ENCODE data around the gene ADCY2. TPM values are rescaled to one million over a fixed set of nuclear protein-coding genes. Genes with fewer than 3 reads are reported as not detected.

Gene ADCY2
- total RNA-seq, 1 donor from 2014 or later = 18.4 TPM

DNA sequence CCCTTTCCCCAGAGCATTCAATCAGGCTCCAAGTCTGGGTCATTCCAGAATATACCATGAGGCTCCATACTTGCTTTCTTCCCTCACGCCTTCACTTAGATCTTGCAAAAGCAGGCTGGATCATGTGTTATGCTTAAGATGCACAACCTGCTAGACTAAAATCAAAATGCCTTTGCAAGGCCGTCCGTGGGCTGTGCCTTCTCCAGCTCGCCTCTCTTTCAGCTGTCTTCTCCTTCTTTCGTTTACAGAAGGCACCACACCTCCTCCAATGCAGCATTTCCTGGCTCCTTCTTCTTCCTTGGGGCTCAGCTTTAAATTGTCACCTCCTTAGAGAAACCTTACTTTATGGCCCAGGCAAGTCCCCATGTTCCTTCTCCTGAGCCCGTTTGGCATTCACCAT lies 150.6 kb downstream of the ADCY2 start:
- H3K27ac ChIP-seq = no peak overlapping the region
- no peaks in the 10 kb centered on the region for H3K36me3 ChIP-seq
- no peak for DNase-seq (ENCODE audit: extremely low spot score in 2 of 2)
- H3K27me3 ChIP-seq = no peaks in the 10 kb centered on the region
- intact Hi-C loops (cut with DNase I) = no loop called here
- H3K4me3 ChIP-seq = no peak overlapping the region
- no peaks in the 10 kb centered on the region for H3K4me1 ChIP-seq
- no peaks in the 10 kb centered on the region for H3K9me3 ChIP-seq
- no peak for TF ChIP-seq POLR2AphosphoS5 (IDR thresholded peaks at IDR 0.05; ENCODE audit: insufficient read depth in 1 of 2, low read depth in 1 of 2)
- TF ChIP-seq, protein P1, sequence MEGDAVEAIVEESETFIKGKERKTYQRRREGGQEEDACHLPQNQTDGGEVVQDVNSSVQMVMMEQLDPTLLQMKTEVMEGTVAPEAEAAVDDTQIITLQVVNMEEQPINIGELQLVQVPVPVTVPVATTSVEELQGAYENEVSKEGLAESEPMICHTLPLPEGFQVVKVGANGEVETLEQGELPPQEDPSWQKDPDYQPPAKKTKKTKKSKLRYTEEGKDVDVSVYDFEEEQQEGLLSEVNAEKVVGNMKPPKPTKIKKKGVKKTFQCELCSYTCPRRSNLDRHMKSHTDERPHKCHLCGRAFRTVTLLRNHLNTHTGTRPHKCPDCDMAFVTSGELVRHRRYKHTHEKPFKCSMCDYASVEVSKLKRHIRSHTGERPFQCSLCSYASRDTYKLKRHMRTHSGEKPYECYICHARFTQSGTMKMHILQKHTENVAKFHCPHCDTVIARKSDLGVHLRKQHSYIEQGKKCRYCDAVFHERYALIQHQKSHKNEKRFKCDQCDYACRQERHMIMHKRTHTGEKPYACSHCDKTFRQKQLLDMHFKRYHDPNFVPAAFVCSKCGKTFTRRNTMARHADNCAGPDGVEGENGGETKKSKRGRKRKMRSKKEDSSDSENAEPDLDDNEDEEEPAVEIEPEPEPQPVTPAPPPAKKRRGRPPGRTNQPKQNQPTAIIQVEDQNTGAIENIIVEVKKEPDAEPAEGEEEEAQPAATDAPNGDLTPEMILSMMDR (IDR thresholded peaks at IDR 0.05) = no peak

DNA sequence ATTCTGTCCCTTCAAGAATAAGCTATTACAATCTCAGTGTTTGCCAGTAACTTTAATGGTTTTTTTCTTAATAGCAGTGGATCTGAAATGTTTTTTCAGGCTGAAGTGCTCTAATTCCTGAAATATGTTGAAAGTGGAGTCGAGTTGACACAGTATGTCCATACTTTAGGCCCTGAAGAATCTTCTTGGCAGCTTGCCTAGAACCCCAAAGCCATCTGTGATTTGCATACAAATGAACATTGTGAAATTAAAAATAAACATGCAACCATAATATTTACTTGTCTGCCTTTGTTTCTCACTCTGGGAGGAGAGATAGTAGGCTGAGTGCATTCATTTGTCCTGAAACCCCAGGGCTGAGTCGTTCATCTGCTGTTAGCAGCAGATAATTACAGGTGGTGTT lies 152.7 kb downstream of the ADCY2 start:
- DNase-seq (ENCODE audit: extremely low spot score in 2 of 2) = no peak
- Histone ChIP-seq H3K27me3 (no peaks in the 10 kb centered on the region), H3K4me1 (no peaks in the 10 kb centered on the region), H3K27ac (no peak overlapping the region), H3K36me3 (no peaks in the 10 kb centered on the region), H3K4me3 (no peak overlapping the region), H3K9me3 (no peaks in the 10 kb centered on the region)
- intact Hi-C loops (cut with DNase I) = no loop called here
- TF ChIP-seq, protein P1 (IDR thresholded peaks at IDR 0.05) = no peak
- TF ChIP-seq POLR2A (IDR thresholded peaks at IDR 0.05) (no peak), POLR2AphosphoS5 (IDR thresholded peaks at IDR 0.05; ENCODE audit: insufficient read depth in 1 of 2, low read depth in 1 of 2) (no peak)

DNA sequence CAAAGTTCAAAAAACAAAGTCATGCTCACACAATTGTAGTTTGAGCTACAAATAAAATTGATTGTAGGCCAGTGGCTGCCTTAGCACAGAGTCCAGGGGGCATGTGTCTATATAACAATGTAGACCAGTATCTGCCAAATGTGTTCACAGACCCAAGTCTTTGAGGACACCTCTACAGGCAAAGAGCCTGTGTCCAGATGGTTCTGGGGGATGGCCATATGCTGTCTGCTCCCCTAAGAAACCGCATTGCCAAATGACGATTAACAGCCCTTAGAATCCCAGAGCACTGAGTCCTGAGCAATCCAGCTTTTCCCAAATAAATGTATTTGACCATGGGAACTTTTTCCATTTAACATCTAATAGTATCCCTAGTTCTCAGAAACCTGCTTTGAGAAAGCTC lies 169.6 kb downstream of the ADCY2 start:
- no peak overlapping the region for H3K4me3 ChIP-seq
- no peaks in the 10 kb centered on the region for H3K9me3 ChIP-seq
- intact Hi-C loops (cut with DNase I) = no loop called here
- H3K4me1 ChIP-seq = no peaks in the 10 kb centered on the region
- no peak for TF ChIP-seq POLR2AphosphoS5 (IDR thresholded peaks at IDR 0.05; ENCODE audit: insufficient read depth in 1 of 2, low read depth in 1 of 2)
- TF ChIP-seq, protein P1 (IDR thresholded peaks at IDR 0.05) = no peak
- no peak for TF ChIP-seq POLR2A (IDR thresholded peaks at IDR 0.05)
- no peak overlapping the region for H3K27ac ChIP-seq
- no peak for DNase-seq (ENCODE audit: extremely low spot score in 2 of 2)
- no peaks in the 10 kb centered on the region for H3K36me3 ChIP-seq
- no peaks in the 10 kb centered on the region for H3K27me3 ChIP-seq

DNA sequence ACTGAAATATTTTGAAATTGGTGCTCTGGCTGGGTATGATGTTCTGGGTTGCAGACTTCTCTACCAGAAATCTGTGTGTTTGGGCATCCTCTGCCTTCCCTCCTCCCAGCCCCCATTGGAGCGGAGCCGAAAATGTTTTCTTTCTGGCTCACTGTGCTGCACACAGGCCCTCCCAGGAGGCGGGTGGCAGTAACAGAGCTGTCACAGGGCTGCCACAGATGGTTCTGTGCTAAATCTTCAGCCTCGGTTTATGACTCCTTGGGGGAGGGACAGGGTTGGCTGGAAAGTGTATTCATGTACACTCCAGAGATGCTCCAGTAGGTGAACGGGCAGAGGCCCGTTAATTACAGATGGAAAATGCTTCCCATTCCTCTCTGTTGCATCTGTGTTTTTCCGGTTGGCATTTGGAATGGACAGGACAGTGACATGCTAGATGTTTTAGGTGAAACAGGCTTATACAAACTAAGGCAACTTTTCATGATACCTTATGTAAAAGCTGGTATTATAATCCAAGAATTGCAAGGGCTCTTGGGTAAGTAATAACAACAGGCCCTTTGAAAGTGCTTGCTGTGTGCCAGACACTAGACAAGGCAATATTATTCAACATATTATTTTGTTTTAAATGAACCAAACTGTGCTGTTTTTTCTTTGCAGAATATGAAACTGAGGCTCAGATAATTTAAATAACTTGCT lies 180.2 kb downstream of the ADCY2 start:
- DNase-seq (ENCODE audit: extremely low spot score in 2 of 2) = no peak
- no peaks in the 10 kb centered on the region for H3K9me3 ChIP-seq
- no peaks in the 10 kb centered on the region for H3K36me3 ChIP-seq
- TF ChIP-seq, protein P1 (IDR thresholded peaks at IDR 0.05) = no peak
- no peak for TF ChIP-seq POLR2A (IDR thresholded peaks at IDR 0.05)
- no peak for TF ChIP-seq POLR2AphosphoS5 (IDR thresholded peaks at IDR 0.05; ENCODE audit: insufficient read depth in 1 of 2, low read depth in 1 of 2)
- H3K4me3 ChIP-seq = no peak overlapping the region
- no peak overlapping the region for H3K27ac ChIP-seq
- no peaks in the 10 kb centered on the region for H3K27me3 ChIP-seq
- H3K4me1 ChIP-seq = no peaks in the 10 kb centered on the region
- intact Hi-C loops (cut with DNase I) = no loop called here

DNA sequence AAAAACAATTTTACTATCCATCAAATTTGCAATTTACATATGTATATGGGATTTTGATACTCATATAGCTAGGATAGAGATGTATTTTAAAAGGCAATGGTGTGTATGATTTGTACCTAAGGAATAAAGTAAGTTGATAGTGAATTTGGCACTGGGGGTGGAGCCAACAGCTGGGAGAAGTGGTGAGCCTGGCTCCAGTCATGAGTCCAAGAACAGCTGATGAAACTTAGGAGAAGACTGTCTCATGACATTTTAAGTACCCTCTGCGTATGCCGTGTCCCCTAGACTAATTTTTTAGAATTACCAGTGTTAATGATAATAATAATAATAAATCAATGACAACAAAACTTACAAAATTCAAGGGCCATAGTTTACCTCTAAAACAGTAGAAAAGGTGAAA lies 181.4 kb downstream of the ADCY2 start:
- Histone ChIP-seq H3K27ac (no peak overlapping the region), H3K4me3 (no peak overlapping the region), H3K36me3 (no peaks in the 10 kb centered on the region), H3K4me1 (no peaks in the 10 kb centered on the region), H3K27me3 (no peaks in the 10 kb centered on the region), H3K9me3 (no peaks in the 10 kb centered on the region)
- DNase-seq (ENCODE audit: extremely low spot score in 2 of 2) = no peak
- TF ChIP-seq, protein P1 (IDR thresholded peaks at IDR 0.05) = no peak
- TF ChIP-seq POLR2AphosphoS5 (IDR thresholded peaks at IDR 0.05; ENCODE audit: insufficient read depth in 1 of 2, low read depth in 1 of 2) (no peak), POLR2A (IDR thresholded peaks at IDR 0.05) (no peak)
- intact Hi-C loops (cut with DNase I) = no loop called here
